GM23338 (cell line): ENCODE data around the gene DPP10. TPM values are rescaled to one million over a fixed set of nuclear protein-coding genes. Genes with fewer than 3 reads are reported as not detected.

ENCODE experiments used
- ATAC-seq: fragments of 200-7000 bp; cut with Tn5 transposase; 3 replicates; pipeline ENCODE4 v1.9.1; 2020
- DNase-seq: peaks from one replicate; pipeline ENCODE4 v3.0.0-alpha.2; 2015; ENCODE audit warnings: low spot score
- H2AFZ ChIP-seq: fragments of 200-600 bp; sonication (generic); 2 replicates; pipeline ENCODE4 v1.8.0; 2016; ENCODE audit warnings: antibody characterized with exemption, mild to moderate bottlenecking, moderate library complexity
- H3F3A ChIP-seq: fragments of 200-600 bp; sonication (generic); replicated peaks from 2 replicates; pipeline ENCODE4 v1.8.0; 2017; ENCODE audit warnings: antibody characterized with exemption, mixed run types, low read depth
- H3K27ac ChIP-seq: fragments of 200-600 bp; sonication (generic); 2 replicates; pipeline ENCODE4 v1.6.1; 2016; ENCODE audit warnings: low read depth
- H3K27me3 ChIP-seq: fragments of 200-600 bp; sonication (generic); 2 replicates; pipeline ENCODE4 v1.8.0; 2016; ENCODE audit warnings: mild to moderate bottlenecking, mixed run types, moderate library complexity; ENCODE audit not compliant: insufficient read depth
- H3K36me3 ChIP-seq: fragments of 200-600 bp; sonication (generic); 2 replicates; pipeline ENCODE4 v1.8.0; 2016; ENCODE audit warnings: mild to moderate bottlenecking; ENCODE audit not compliant: insufficient read depth
- H3K4me1 ChIP-seq: fragments of 200-600 bp; sonication (generic); 2 replicates; pipeline ENCODE4 v1.8.0; 2016; ENCODE audit warnings: mild to moderate bottlenecking, moderate library complexity; ENCODE audit not compliant: insufficient read depth
- H3K4me2 ChIP-seq: fragments of 200-600 bp; sonication (generic); 2 replicates; pipeline ENCODE4 v1.7.1; 2017; ENCODE audit warnings: mixed run types
- H3K4me3 ChIP-seq: fragments of 200-600 bp; sonication (generic); 2 replicates; pipeline ENCODE4 v1.6.1; 2016; ENCODE audit warnings: mixed run types
- H3K79me2 ChIP-seq: fragments of 200-600 bp; sonication (generic); replicated peaks from 2 replicates; pipeline ENCODE4 v1.8.0; 2017; ENCODE audit warnings: mild to moderate bottlenecking; ENCODE audit not compliant: insufficient read depth
- H3K9me2 ChIP-seq: fragments of 200-600 bp; sonication (generic); 2 replicates; pipeline ENCODE4 v1.8.0; 2017; ENCODE audit not compliant: insufficient read depth
- H4K20me1 ChIP-seq: fragments of 200-600 bp; sonication (generic); replicated peaks from 2 replicates; pipeline ENCODE4 v1.8.0; 2017; ENCODE audit warnings: mild to moderate bottlenecking; ENCODE audit not compliant: insufficient read depth
- H3K27ac Mint-ChIP-seq: 2 replicates; pipeline ENCODE4 v1.8.0; 2020; ENCODE audit warnings: inconsistent platforms, mild to moderate bottlenecking, moderate library complexity, mixed read lengths
- H3K27me3 Mint-ChIP-seq: 3 replicates; pipeline ENCODE4 v1.8.0; 2022; ENCODE audit warnings: low read depth, mild to moderate bottlenecking, moderate library complexity, mixed read lengths, inconsistent platforms; ENCODE audit not compliant: insufficient read depth, poor library complexity
- H3K36me3 Mint-ChIP-seq: 3 replicates; pipeline ENCODE4 v1.8.0; 2021; ENCODE audit warnings: low read depth, mild to moderate bottlenecking, inconsistent platforms, moderate library complexity, mixed read lengths
- H3K4me1 Mint-ChIP-seq: 3 replicates; pipeline ENCODE4 v1.8.0; 2020; ENCODE audit warnings: mild to moderate bottlenecking, inconsistent platforms, mixed read lengths
- H3K4me3 Mint-ChIP-seq: 3 replicates; pipeline ENCODE4 v1.8.0; 2021; ENCODE audit warnings: moderate library complexity, mild to moderate bottlenecking, inconsistent platforms, mixed read lengths
- H3K9me3 Mint-ChIP-seq: 3 replicates; pipeline ENCODE4 v1.8.0; 2020; ENCODE audit warnings: moderate library complexity, mild to moderate bottlenecking, inconsistent platforms, mixed read lengths
- CREB1 ChIP-seq: fragments of 250-450 bp; sonication (Bioruptor Pico); IDR thresholded peaks from 2 replicates; pipeline ENCODE4 v1.5.0; 2020; ENCODE audit warnings: low read depth, mild to moderate bottlenecking, moderate library complexity
- CTCF ChIP-seq, 2 experiments: fragments of 200-600 bp in 1 of 2; sonication (generic) in 1 of 2; conservative IDR thresholded peaks; 2 replicates each; pipeline versions ENCODE4 v1.5.1 to v1.6.1; 2016 to 2017; ENCODE audit warnings: antibody characterized with exemption in 2 of 2, low read depth in 2 of 2, mild to moderate bottlenecking in 2 of 2, moderate library complexity in 1 of 2
- ETS1 ChIP-seq: IDR thresholded peaks from 2 replicates; pipeline ENCODE4 v1.6.1; 2016; ENCODE audit warnings: antibody characterized with exemption
- EZH2 ChIP-seq: fragments of 200-600 bp; sonication (generic); IDR thresholded peaks from one replicate; pipeline ENCODE4 v1.8.0; 2017; ENCODE audit warnings: antibody characterized with exemption, mild to moderate bottlenecking, low read depth; ENCODE audit not compliant: unreplicated experiment
- EZH2phosphoT487 ChIP-seq: fragments of 200-600 bp; sonication (generic); IDR thresholded peaks from one replicate; pipeline ENCODE4 v1.8.1; 2018; ENCODE audit warnings: antibody characterized with exemption; ENCODE audit not compliant: unreplicated experiment
- JUNB ChIP-seq: IDR thresholded peaks from one replicate; pipeline ENCODE4 v1.6.1; 2016; ENCODE audit warnings: antibody characterized with exemption; ENCODE audit not compliant: unreplicated experiment
- NANOG ChIP-seq: IDR thresholded peaks from 2 replicates; pipeline ENCODE4 v1.6.1; 2016; ENCODE audit warnings: antibody characterized with exemption, borderline replicate concordance
- POLR2AphosphoS5 ChIP-seq: IDR thresholded peaks from 2 replicates; pipeline ENCODE4 v1.6.1; 2016; ENCODE audit warnings: antibody characterized with exemption, low read depth
- STAT1 ChIP-seq: IDR thresholded peaks from one replicate; pipeline ENCODE4 v1.6.1; 2016; ENCODE audit warnings: antibody characterized with exemption; ENCODE audit not compliant: unreplicated experiment
- ZNF114 ChIP-seq: fragments of 250-450 bp; sonication (Bioruptor Pico); IDR thresholded peaks from 2 replicates; pipeline ENCODE4 v1.5.0; 2020; ENCODE audit warnings: mild to moderate bottlenecking, moderate library complexity
- ZNF331 ChIP-seq: fragments of 250-450 bp; sonication (Bioruptor Pico); IDR thresholded peaks from 2 replicates; pipeline ENCODE4 v1.5.0; 2020; ENCODE audit warnings: low read depth, mild to moderate bottlenecking, moderate library complexity
- polyA plus RNA-seq: library from polyadenylated mRNA; unstranded; fragments of >200 nt; fragmentation: Nextera tagmentation; extraction: Ambion mirVana; gene quantifications from 2 replicates; pipeline ENCODE4 v1.2.1, GENCODE V29; 2016
- total RNA-seq: library from RNA; depleted of rRNA; stranded (reverse); fragments of >200 nt; shearing (Covaris generic); gene quantifications from 2 replicates; pipeline ENCODE4 v1.2.3, GENCODE V29; 2014
- TF ChIP-seq, protein P1 (sequence below): fragments of 250-450 bp; sonication (Bioruptor Pico); IDR thresholded peaks from 2 replicates; pipeline ENCODE4 v1.5.0; 2020; ENCODE audit warnings: mild to moderate bottlenecking, moderate library complexity

Gene DPP10
- total and polyA plus RNA-seq, 2 experiments from 2014 or later, result 3.6 to 14.8 TPM

GRCh38 chr2:114960389-114960788 lies 517.9 kb downstream of the DPP10 start:
- Histone ChIP-seq H3K4me3 (no peak overlapping the region), H3K27me3 (no peaks in the 10 kb centered on the region), H4K20me1 (no peaks in the 10 kb centered on the region), H3K27ac (no peak overlapping the region), H3K36me3 (no peaks in the 10 kb centered on the region), H3K79me2 (no peaks in the 10 kb centered on the region), H3F3A (no peaks in the 10 kb centered on the region), H3K4me2 (no peak overlapping the region), H3K4me1 (no peaks in the 10 kb centered on the region), H3K9me2 (no peaks in the 10 kb centered on the region), H2AFZ (no peak overlapping the region)
- peaks cover 12% of the 10 kb centered on the region for H3K9me3 Mint-ChIP-seq
- no peak for TF ChIP-seq STAT1
- TF ChIP-seq, protein P1, sequence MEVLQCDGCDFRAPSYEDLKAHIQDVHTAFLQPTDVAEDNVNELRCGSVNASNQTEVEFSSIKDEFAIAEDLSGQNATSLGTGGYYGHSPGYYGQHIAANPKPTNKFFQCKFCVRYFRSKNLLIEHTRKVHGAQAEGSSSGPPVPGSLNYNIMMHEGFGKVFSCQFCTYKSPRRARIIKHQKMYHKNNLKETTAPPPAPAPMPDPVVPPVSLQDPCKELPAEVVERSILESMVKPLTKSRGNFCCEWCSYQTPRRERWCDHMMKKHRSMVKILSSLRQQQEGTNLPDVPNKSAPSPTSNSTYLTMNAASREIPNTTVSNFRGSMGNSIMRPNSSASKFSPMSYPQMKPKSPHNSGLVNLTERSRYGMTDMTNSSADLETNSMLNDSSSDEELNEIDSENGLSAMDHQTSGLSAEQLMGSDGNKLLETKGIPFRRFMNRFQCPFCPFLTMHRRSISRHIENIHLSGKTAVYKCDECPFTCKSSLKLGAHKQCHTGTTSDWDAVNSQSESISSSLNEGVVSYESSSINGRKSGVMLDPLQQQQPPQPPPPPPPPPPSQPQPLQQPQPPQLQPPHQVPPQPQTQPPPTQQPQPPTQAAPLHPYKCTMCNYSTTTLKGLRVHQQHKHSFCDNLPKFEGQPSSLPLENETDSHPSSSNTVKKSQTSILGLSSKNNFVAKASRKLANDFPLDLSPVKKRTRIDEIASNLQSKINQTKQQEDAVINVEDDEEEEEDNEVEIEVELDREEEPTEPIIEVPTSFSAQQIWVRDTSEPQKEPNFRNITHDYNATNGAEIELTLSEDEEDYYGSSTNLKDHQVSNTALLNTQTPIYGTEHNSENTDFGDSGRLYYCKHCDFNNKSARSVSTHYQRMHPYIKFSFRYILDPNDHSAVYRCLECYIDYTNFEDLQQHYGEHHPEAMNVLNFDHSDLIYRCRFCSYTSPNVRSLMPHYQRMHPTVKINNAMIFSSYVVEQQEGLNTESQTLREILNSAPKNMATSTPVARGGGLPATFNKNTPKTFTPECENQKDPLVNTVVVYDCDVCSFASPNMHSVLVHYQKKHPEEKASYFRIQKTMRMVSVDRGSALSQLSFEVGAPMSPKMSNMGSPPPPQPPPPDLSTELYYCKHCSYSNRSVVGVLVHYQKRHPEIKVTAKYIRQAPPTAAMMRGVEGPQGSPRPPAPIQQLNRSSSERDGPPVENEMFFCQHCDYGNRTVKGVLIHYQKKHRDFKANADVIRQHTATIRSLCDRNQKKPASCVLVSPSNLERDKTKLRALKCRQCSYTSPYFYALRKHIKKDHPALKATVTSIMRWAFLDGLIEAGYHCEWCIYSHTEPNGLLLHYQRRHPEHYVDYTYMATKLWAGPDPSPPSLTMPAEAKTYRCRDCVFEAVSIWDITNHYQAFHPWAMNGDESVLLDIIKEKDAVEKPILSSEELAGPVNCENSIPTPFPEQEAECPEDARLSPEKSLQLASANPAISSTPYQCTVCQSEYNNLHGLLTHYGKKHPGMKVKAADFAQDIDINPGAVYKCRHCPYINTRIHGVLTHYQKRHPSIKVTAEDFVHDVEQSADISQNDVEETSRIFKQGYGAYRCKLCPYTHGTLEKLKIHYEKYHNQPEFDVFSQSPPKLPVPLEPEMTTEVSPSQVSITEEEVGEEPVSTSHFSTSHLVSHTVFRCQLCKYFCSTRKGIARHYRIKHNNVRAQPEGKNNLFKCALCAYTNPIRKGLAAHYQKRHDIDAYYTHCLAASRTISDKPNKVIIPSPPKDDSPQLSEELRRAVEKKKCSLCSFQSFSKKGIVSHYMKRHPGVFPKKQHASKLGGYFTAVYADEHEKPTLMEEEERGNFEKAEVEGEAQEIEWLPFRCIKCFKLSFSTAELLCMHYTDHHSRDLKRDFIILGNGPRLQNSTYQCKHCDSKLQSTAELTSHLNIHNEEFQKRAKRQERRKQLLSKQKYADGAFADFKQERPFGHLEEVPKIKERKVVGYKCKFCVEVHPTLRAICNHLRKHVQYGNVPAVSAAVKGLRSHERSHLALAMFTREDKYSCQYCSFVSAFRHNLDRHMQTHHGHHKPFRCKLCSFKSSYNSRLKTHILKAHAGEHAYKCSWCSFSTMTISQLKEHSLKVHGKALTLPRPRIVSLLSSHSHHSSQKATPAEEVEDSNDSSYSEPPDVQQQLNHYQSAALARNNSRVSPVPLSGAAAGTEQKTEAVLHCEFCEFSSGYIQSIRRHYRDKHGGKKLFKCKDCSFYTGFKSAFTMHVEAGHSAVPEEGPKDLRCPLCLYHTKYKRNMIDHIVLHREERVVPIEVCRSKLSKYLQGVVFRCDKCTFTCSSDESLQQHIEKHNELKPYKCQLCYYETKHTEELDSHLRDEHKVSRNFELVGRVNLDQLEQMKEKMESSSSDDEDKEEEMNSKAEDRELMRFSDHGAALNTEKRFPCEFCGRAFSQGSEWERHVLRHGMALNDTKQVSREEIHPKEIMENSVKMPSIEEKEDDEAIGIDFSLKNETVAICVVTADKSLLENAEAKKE (CRISPR knock-in tag), result no peak
- TF ChIP-seq EZH2, result no peak
- TF ChIP-seq EZH2phosphoT487, result no peak
- no peak for TF ChIP-seq CREB1 (CRISPR knock-in tag)
- no peak for TF ChIP-seq NANOG
- TF ChIP-seq ZNF331, result no peak
- no peak for TF ChIP-seq ETS1
- TF ChIP-seq POLR2AphosphoS5, result no peak
- TF ChIP-seq ZNF114 (CRISPR knock-in tag), result no peak
- TF ChIP-seq CTCF (conservative IDR thresholded peaks at IDR 0.05; ENCODE audit: low read depth in 2 of 2), result no peak
- no peak for TF ChIP-seq JUNB
- H3K4me3 Mint-ChIP-seq, result no peak overlapping the region
- H3K27me3 Mint-ChIP-seq, result no peaks in the 10 kb centered on the region
- DNase-seq (no peak), ATAC-seq (no peak)
- H3K4me1 Mint-ChIP-seq, result 0 out of 3 replicates have a peak, but pooled peaks cover under 1% of the 10 kb centered on the region
- no peak overlapping the region for H3K27ac Mint-ChIP-seq
- peaks cover 6% of the 10 kb centered on the region; the same call in 2 of the 3 replicates for H3K36me3 Mint-ChIP-seq
